GM23338 (cell line): Measurements from ENCODE around the gene SH3BGR. TPM values are rescaled to one million over a fixed set of nuclear protein-coding genes. Genes with fewer than 3 reads are reported as not detected.

Source experiments
- ATAC-seq: fragments of 200-7000 bp; cut with Tn5 transposase; 3 replicates; pipeline ENCODE4 v1.9.1; 2020
- DNase-seq: peaks from one replicate; pipeline ENCODE4 v3.0.0-alpha.2; 2015; ENCODE audit warnings: low spot score
- H2AFZ ChIP-seq: fragments of 200-600 bp; sonication (generic); 2 replicates; pipeline ENCODE4 v1.8.0; 2016; ENCODE audit warnings: antibody characterized with exemption, mild to moderate bottlenecking, moderate library complexity
- H3F3A ChIP-seq: fragments of 200-600 bp; sonication (generic); replicated peaks from 2 replicates; pipeline ENCODE4 v1.8.0; 2017; ENCODE audit warnings: antibody characterized with exemption, mixed run types, low read depth
- H3K27ac ChIP-seq: fragments of 200-600 bp; sonication (generic); 2 replicates; pipeline ENCODE4 v1.6.1; 2016; ENCODE audit warnings: low read depth
- H3K27me3 ChIP-seq: fragments of 200-600 bp; sonication (generic); 2 replicates; pipeline ENCODE4 v1.8.0; 2016; ENCODE audit warnings: mild to moderate bottlenecking, mixed run types, moderate library complexity; ENCODE audit not compliant: insufficient read depth
- H3K36me3 ChIP-seq: fragments of 200-600 bp; sonication (generic); 2 replicates; pipeline ENCODE4 v1.8.0; 2016; ENCODE audit warnings: mild to moderate bottlenecking; ENCODE audit not compliant: insufficient read depth
- H3K4me1 ChIP-seq: fragments of 200-600 bp; sonication (generic); 2 replicates; pipeline ENCODE4 v1.8.0; 2016; ENCODE audit warnings: mild to moderate bottlenecking, moderate library complexity; ENCODE audit not compliant: insufficient read depth
- H3K4me2 ChIP-seq: fragments of 200-600 bp; sonication (generic); 2 replicates; pipeline ENCODE4 v1.7.1; 2017; ENCODE audit warnings: mixed run types
- H3K4me3 ChIP-seq: fragments of 200-600 bp; sonication (generic); 2 replicates; pipeline ENCODE4 v1.6.1; 2016; ENCODE audit warnings: mixed run types
- H3K79me2 ChIP-seq: fragments of 200-600 bp; sonication (generic); replicated peaks from 2 replicates; pipeline ENCODE4 v1.8.0; 2017; ENCODE audit warnings: mild to moderate bottlenecking; ENCODE audit not compliant: insufficient read depth
- H3K9me2 ChIP-seq: fragments of 200-600 bp; sonication (generic); 2 replicates; pipeline ENCODE4 v1.8.0; 2017; ENCODE audit not compliant: insufficient read depth
- H4K20me1 ChIP-seq: fragments of 200-600 bp; sonication (generic); replicated peaks from 2 replicates; pipeline ENCODE4 v1.8.0; 2017; ENCODE audit warnings: mild to moderate bottlenecking; ENCODE audit not compliant: insufficient read depth
- H3K27ac Mint-ChIP-seq: 2 replicates; pipeline ENCODE4 v1.8.0; 2020; ENCODE audit warnings: inconsistent platforms, mild to moderate bottlenecking, moderate library complexity, mixed read lengths
- H3K27me3 Mint-ChIP-seq: 3 replicates; pipeline ENCODE4 v1.8.0; 2022; ENCODE audit warnings: low read depth, mild to moderate bottlenecking, moderate library complexity, mixed read lengths, inconsistent platforms; ENCODE audit not compliant: insufficient read depth, poor library complexity
- H3K36me3 Mint-ChIP-seq: 3 replicates; pipeline ENCODE4 v1.8.0; 2021; ENCODE audit warnings: low read depth, mild to moderate bottlenecking, inconsistent platforms, moderate library complexity, mixed read lengths
- H3K4me1 Mint-ChIP-seq: 3 replicates; pipeline ENCODE4 v1.8.0; 2020; ENCODE audit warnings: mild to moderate bottlenecking, inconsistent platforms, mixed read lengths
- H3K4me3 Mint-ChIP-seq: 3 replicates; pipeline ENCODE4 v1.8.0; 2021; ENCODE audit warnings: moderate library complexity, mild to moderate bottlenecking, inconsistent platforms, mixed read lengths
- H3K9me3 Mint-ChIP-seq: 3 replicates; pipeline ENCODE4 v1.8.0; 2020; ENCODE audit warnings: moderate library complexity, mild to moderate bottlenecking, inconsistent platforms, mixed read lengths
- CREB1 ChIP-seq: fragments of 250-450 bp; sonication (Bioruptor Pico); IDR thresholded peaks from 2 replicates; pipeline ENCODE4 v1.5.0; 2020; ENCODE audit warnings: low read depth, mild to moderate bottlenecking, moderate library complexity
- EZH2 ChIP-seq: fragments of 200-600 bp; sonication (generic); IDR thresholded peaks from one replicate; pipeline ENCODE4 v1.8.0; 2017; ENCODE audit warnings: antibody characterized with exemption, mild to moderate bottlenecking, low read depth; ENCODE audit not compliant: unreplicated experiment
- EZH2phosphoT487 ChIP-seq: fragments of 200-600 bp; sonication (generic); IDR thresholded peaks from one replicate; pipeline ENCODE4 v1.8.1; 2018; ENCODE audit warnings: antibody characterized with exemption; ENCODE audit not compliant: unreplicated experiment
- JUNB ChIP-seq: IDR thresholded peaks from one replicate; pipeline ENCODE4 v1.6.1; 2016; ENCODE audit warnings: antibody characterized with exemption; ENCODE audit not compliant: unreplicated experiment
- NANOG ChIP-seq: IDR thresholded peaks from 2 replicates; pipeline ENCODE4 v1.6.1; 2016; ENCODE audit warnings: antibody characterized with exemption, borderline replicate concordance
- REST ChIP-seq: IDR thresholded peaks from one replicate; pipeline ENCODE4 v1.6.1; 2018; ENCODE audit warnings: antibody characterized with exemption; ENCODE audit not compliant: unreplicated experiment
- STAT1 ChIP-seq: IDR thresholded peaks from one replicate; pipeline ENCODE4 v1.6.1; 2016; ENCODE audit warnings: antibody characterized with exemption; ENCODE audit not compliant: unreplicated experiment
- ZNF114 ChIP-seq: fragments of 250-450 bp; sonication (Bioruptor Pico); IDR thresholded peaks from 2 replicates; pipeline ENCODE4 v1.5.0; 2020; ENCODE audit warnings: mild to moderate bottlenecking, moderate library complexity
- ZNF331 ChIP-seq: fragments of 250-450 bp; sonication (Bioruptor Pico); IDR thresholded peaks from 2 replicates; pipeline ENCODE4 v1.5.0; 2020; ENCODE audit warnings: low read depth, mild to moderate bottlenecking, moderate library complexity
- ZNF462 ChIP-seq: fragments of 250-450 bp; sonication (Bioruptor Pico); IDR thresholded peaks from 2 replicates; pipeline ENCODE4 v1.5.0; 2020; ENCODE audit warnings: mild to moderate bottlenecking, moderate library complexity
- long read RNA-seq: library from polyadenylated mRNA; unstranded; transcript quantifications from one replicate; pipeline ENCODE4 v2.0.0, GENCODE V29; 2020; ENCODE audit not compliant: unreplicated experiment
- polyA plus RNA-seq: library from polyadenylated mRNA; unstranded; fragments of >200 nt; fragmentation: Nextera tagmentation; extraction: Ambion mirVana; gene quantifications from 2 replicates; pipeline ENCODE4 v1.2.1, GENCODE V29; 2016
- total RNA-seq: library from RNA; depleted of rRNA; stranded (reverse); fragments of >200 nt; shearing (Covaris generic); gene quantifications from 2 replicates; pipeline ENCODE4 v1.2.3, GENCODE V29; 2014; rRNA removed

SH3BGR gene
- 4.9 and 5.9 TPM in 2 replicates for total RNA-seq
- polyA plus RNA-seq, result 16.6 and 18.9 TPM in 2 replicates
- long read RNA-seq, partial matches to known transcripts, result 0 of 4 reads
- long read RNA-seq, other reads (novel, unspliced or antisense), result 1 of 4 reads

DNA sequence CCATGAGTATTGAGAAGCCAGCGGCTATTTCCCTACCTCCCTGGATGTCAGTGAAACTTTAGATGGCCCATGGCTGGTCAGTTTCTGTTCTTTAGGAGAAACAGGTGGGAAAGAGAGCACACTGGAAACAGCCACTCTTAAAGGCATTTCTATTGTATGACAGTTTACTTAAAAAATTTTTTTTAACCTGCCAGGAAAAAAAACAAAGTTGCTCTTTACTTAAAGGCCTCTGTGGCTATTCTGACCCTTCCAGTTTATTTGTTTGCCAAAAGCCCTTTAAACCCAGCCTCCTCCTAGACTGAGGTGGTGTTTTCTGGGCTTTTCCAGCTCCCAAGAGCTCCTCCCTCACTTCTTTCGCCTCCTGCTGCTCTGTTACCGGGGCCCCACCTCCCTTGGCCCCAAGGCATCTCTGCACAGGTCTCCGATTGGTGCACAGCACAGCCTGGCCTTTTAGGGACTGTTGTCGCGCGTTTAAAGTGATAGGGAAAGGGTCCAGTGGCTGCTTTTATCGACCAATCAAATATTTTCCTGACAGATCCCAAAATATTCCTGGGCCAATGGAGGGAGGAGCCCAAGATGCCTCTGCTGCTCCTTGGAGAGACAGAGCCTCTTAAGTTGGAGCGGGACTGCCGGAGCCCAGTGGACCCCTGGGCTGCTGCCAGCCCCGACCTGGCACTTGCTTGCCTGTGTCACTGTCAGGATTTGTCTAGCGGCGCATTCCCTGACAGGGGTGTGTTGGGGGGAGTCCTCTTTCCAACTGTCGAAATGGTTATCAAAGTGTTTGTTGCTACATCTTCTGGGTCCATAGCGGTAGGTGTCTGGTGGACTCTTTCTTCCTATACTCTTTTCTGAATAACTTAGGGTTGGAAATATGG lies at the start of gene SH3BGR:
Gene SH3BGR, plus strand, starts transcription at position 639 of the 875 bp plus-strand sequence. Its CDS starts 127 bp downstream, at position 766.
- no peaks in the 10 kb centered on the region for H3K9me2 ChIP-seq
- H4K20me1 ChIP-seq, result no peaks in the 10 kb centered on the region
- TF ChIP-seq JUNB, result no peak
- peak; percentile 40; the same call in 1 of the 2 replicates for TF ChIP-seq CREB1 (CRISPR knock-in tag)
- H3K27ac Mint-ChIP-seq, result peak within 1 kb of the TSS; percentile 16
- peak within 1 kb of the TSS; percentile 37 for H3K4me3 ChIP-seq
- H3K27me3 Mint-ChIP-seq, result peaks cover 13% of the 10 kb centered on the region
- no peaks in the 10 kb centered on the region for H3K9me3 Mint-ChIP-seq
- peaks cover 4% of the 10 kb centered on the region; the same call in 1 of the 2 replicates for H3F3A ChIP-seq
- no peaks in the 10 kb centered on the region for H3K36me3 ChIP-seq
- peak within 1 kb of the TSS; percentile 60 for H3K4me3 Mint-ChIP-seq
- H3K27ac ChIP-seq, result peak within 1 kb of the TSS; percentile 67
- no peaks in the 10 kb centered on the region for H3K36me3 Mint-ChIP-seq
- peaks cover 29% of the 10 kb centered on the region for H3K4me1 ChIP-seq
- peak; percentile 93 for DNase-seq
- H3K27me3 ChIP-seq, result no peaks in the 10 kb centered on the region
- H2AFZ ChIP-seq, result peak within 1 kb of the TSS; percentile 8; the same call in 1 of the 2 replicates
- no peaks in the 10 kb centered on the region for H3K79me2 ChIP-seq
- peak; percentile 95 for ATAC-seq
- peak within 1 kb of the TSS; percentile 63 for H3K4me2 ChIP-seq
- H3K4me1 Mint-ChIP-seq, result peaks cover 34% of the 10 kb centered on the region

DNA sequence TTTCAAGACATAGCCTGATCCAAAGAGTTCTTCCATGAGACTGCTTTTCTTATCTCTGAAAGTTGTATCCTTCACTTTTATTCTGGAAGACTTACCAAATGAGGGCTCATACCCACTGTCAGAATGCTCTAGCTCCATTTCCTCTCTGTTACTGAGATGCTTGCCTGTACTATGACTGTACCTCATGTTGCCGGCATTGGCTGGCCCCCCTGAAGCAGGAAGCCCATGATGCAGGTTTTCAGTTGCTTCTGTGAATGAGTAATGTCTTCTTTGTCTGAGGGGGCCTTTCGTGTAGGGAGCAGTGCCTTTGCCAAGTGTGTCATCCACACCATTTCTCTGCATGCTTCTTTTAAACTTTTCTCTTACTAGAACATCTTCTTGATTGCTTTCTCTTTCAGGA lies 45.7 kb upstream of the SH3BGR start:
- Mint-ChIP-seq H3K4me1 (no peaks in the 10 kb centered on the region; the same call in 2 of the 3 replicates), H3K9me3 (peaks cover 5% of the 10 kb centered on the region; the same call in 2 of the 3 replicates), H3K27me3 (peaks cover 4% of the 10 kb centered on the region), H3K27ac (no peak overlapping the region), H3K36me3 (peaks cover 21% of the 10 kb centered on the region), H3K4me3 (no peak overlapping the region)
- no peaks in the 10 kb centered on the region for H3K4me1 ChIP-seq
- peaks cover 8% of the 10 kb centered on the region; the same call in 1 of the 2 replicates for H3K36me3 ChIP-seq
- DNase-seq (no peak), ATAC-seq (no peak)
- no peaks in the 10 kb centered on the region for H3K79me2 ChIP-seq
- no peaks in the 10 kb centered on the region for H3K27me3 ChIP-seq
- no peaks in the 10 kb centered on the region for H4K20me1 ChIP-seq
- no peak overlapping the region for H3K27ac ChIP-seq
- no peak overlapping the region for H3K4me2 ChIP-seq
- no peak overlapping the region for H2AFZ ChIP-seq
- H3K4me3 ChIP-seq, result no peak overlapping the region
- 0 out of 2 replicates have a peak, but pooled peaks cover 3% of the 10 kb centered on the region for H3K9me2 ChIP-seq
- H3F3A ChIP-seq, result no peaks in the 10 kb centered on the region
- no peak for TF ChIP-seq EZH2phosphoT487
- TF ChIP-seq NANOG, result no peak
- TF ChIP-seq STAT1, result no peak
- no peak for TF ChIP-seq REST
- no peak for TF ChIP-seq ZNF331 (CRISPR knock-in tag)
- TF ChIP-seq ZNF114 (CRISPR knock-in tag), result no peak
- TF ChIP-seq EZH2, result no peak
- no peak for TF ChIP-seq ZNF462
- no peak for TF ChIP-seq CREB1 (CRISPR knock-in tag)
